ENCODE results near the gene BGN. TPM values are rescaled to one million over a fixed set of nuclear protein-coding genes. Genes with fewer than 3 reads are reported as not detected.

Gene BGN
- total RNA-seq, 4 donors from 2014 or later: 13.4 to 43.0 (median 20.0) TPM

DNA sequence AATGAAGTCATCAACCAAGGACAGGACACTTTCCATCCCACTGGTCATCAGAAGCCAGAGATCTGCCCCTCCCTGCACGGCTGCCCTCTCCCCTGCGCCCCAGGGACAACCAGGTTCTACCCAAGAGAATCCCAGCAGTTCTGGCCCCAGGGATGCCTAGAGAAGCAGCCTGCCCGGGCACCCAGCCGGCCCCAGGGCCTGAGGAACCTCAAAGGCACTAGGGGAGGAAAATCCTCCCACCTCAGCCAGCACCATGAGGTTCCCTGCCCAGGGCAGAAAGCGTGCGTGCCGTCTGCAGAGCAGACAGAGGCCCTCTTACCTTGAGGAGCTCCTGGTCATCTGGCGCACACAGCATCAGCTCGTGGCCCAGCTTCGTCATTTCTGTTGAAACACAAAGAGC lies 32.5 kb upstream of the BGN start:
- TF ChIP-seq, protein P1, sequence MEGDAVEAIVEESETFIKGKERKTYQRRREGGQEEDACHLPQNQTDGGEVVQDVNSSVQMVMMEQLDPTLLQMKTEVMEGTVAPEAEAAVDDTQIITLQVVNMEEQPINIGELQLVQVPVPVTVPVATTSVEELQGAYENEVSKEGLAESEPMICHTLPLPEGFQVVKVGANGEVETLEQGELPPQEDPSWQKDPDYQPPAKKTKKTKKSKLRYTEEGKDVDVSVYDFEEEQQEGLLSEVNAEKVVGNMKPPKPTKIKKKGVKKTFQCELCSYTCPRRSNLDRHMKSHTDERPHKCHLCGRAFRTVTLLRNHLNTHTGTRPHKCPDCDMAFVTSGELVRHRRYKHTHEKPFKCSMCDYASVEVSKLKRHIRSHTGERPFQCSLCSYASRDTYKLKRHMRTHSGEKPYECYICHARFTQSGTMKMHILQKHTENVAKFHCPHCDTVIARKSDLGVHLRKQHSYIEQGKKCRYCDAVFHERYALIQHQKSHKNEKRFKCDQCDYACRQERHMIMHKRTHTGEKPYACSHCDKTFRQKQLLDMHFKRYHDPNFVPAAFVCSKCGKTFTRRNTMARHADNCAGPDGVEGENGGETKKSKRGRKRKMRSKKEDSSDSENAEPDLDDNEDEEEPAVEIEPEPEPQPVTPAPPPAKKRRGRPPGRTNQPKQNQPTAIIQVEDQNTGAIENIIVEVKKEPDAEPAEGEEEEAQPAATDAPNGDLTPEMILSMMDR (IDR thresholded peaks at IDR 0.05; ENCODE audit: low read depth): no peak

GRCh38 chrX:153463031-153463430 lies 31.7 kb upstream of the BGN start:
- TF ChIP-seq, protein P1 (IDR thresholded peaks at IDR 0.05; ENCODE audit: low read depth): no peak

DNA sequence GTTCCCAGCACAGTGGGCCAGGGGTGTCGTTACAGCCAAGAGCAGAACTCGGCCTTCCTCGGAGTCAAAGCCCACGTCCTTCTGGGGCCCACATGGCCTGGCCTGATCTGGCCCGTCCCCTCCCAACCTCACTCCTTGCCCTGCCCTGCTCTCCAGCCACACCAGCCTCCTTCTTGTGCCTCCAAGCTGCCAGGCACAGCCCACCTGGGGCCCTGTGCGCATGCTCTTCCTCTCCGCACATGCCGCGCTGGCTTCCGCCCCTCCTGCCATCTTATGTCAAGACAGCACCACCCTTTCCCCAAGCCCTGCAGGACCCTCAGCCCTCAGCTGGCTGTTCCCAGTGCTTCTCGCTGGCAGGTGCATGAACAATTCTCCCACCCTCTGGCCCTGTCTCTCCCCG lies 31.2 kb upstream of the BGN start:
- TF ChIP-seq, protein P1 (IDR thresholded peaks at IDR 0.05; ENCODE audit: low read depth): no peak

- TF ChIP-seq, protein P1 (IDR thresholded peaks at IDR 0.05; ENCODE audit: low read depth): no peak
Observed at GRCh38 chrX:153464116-153464515, 30.7 kb upstream of the BGN start.

DNA sequence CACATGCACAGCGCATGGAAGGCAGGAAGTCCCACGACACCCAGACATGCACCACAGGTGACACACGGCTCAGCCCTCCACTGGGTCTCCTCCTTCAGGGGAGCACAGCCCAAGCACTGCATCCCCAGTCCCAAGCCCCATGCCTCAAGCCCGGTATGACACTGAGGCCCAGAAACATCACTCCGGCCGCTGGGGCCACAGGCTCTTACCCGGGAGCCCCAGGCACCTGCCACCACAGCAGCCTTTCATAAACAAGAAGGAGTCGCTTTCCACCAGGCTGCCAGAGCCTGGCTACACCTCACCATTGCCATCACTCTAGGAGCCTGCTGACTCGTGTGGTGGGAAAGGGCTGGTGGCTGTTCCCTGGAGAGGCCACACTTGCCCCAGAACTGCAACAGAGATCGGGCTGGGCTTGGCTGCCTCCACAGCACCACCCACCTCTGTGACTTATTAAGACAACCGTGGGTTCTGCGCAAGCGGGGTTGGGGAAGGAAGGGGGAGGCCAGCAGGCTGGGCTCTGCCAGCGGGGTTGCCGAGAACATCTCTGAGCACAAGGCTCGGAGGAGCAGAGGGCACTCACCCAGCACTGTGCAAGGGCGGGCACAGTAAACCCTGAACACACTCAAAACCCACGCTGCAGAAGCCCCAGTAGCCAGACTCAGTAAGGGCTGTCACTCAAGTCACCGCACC lies 28.9 kb upstream of the BGN start:
- TF ChIP-seq, protein P1 (IDR thresholded peaks at IDR 0.05; ENCODE audit: low read depth): no peak

DNA sequence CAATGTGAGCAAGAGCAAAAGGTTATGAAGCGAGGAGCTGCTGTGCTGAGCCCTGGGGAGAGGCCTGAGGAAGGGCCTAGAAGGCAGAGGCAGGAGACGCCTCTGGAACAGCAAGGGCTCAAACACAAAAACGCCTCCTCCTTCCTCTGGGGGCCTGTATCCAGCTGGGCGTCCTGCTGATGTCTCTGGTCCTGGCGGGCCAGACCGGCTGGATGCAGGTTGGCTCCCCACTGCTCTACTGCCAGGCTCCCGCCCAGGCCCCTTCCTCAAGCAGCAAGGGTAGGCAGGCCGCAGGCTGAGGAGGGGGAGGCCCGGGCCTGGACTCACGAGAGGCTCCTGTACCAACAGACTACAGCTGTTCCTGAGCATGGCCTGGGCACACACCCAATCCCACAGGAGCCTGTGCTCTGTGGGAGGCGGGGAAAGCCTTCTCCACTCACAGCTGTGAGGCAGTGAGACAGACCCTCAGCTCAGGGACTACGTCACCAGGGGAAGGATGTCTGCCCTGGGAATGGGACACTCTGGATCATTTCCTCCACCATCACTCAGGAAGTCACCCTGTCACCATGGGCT lies 26.7 kb upstream of the BGN start:
- TF ChIP-seq, protein P1 (IDR thresholded peaks at IDR 0.05; ENCODE audit: low read depth): no peak

GRCh38 chrX:153469811-153470410 lies 24.9 kb upstream of the BGN start:
- TF ChIP-seq, protein P1 (IDR thresholded peaks at IDR 0.05; ENCODE audit: low read depth): no peak

All from subcutaneous adipose tissue (tissue), 4 donors.